Trophoblast cell (in vitro differentiated cells and primary cell): ENCODE data around the gene FOXD1.

Source experiments
- DNase-seq, 2 donors: peaks; one replicate each; pipeline ENCODE4 v3.0.0-alpha.2; 2016
- H2AFZ ChIP-seq: 2 replicates; pipeline ENCODE4 v1.6.1; 2013; ENCODE audit warnings: low read length, moderate library complexity, mild to moderate bottlenecking; ENCODE audit not compliant: insufficient read depth, poor library complexity
- H2AK5ac ChIP-seq: 2 replicates; pipeline ENCODE4 v1.6.1; 2013; ENCODE audit warnings: mild to moderate bottlenecking, low read length
- H2BK120ac ChIP-seq: 2 replicates; pipeline ENCODE4 v1.6.1; 2013; ENCODE audit warnings: low read length, mild to moderate bottlenecking, moderate library complexity; ENCODE audit not compliant: insufficient read depth, poor library complexity
- H2BK12ac ChIP-seq: 2 replicates; pipeline ENCODE4 v1.6.1; 2013; ENCODE audit warnings: mild to moderate bottlenecking, low read length, moderate library complexity
- H2BK5ac ChIP-seq: 2 replicates; pipeline ENCODE4 v1.6.1; 2013; ENCODE audit warnings: low read length, low read depth, moderate library complexity, mild to moderate bottlenecking; ENCODE audit not compliant: poor library complexity
- H3K14ac ChIP-seq: 2 replicates; pipeline ENCODE4 v1.6.1; 2013; ENCODE audit warnings: mild to moderate bottlenecking, low read length
- H3K18ac ChIP-seq: 2 replicates; pipeline ENCODE4 v1.6.1; 2013; ENCODE audit warnings: mild to moderate bottlenecking, low read length
- H3K23ac ChIP-seq: 2 replicates; pipeline ENCODE4 v1.6.1; 2013; ENCODE audit warnings: low read length
- H3K27ac ChIP-seq: 2 replicates; pipeline ENCODE4 v1.5.1; 2013; ENCODE audit warnings: low read depth, mild to moderate bottlenecking, inconsistent platforms, low read length, moderate library complexity
- H3K27me3 ChIP-seq: 2 replicates; pipeline ENCODE4 v1.6.1; 2013; ENCODE audit warnings: inconsistent platforms, mild to moderate bottlenecking, low read length, moderate library complexity; ENCODE audit not compliant: insufficient read depth
- H3K36me3 ChIP-seq, 2 experiments: 1 replicate in 1 of 2; 2 replicates in 1 of 2; pipeline ENCODE4 v1.6.1; 2013; ENCODE audit warnings: low read length in 2 of 2, mild to moderate bottlenecking in 2 of 2, moderate library complexity in 1 of 2; ENCODE audit not compliant: insufficient read depth in 2 of 2, control insufficient read depth in 1 of 2
- H3K4ac ChIP-seq: 2 replicates; pipeline ENCODE4 v1.6.1; 2013; ENCODE audit warnings: low read depth, mild to moderate bottlenecking, low read length, moderate library complexity
- H3K4me1 ChIP-seq, 2 experiments: 1 replicate in 1 of 2; 2 replicates in 1 of 2; pipeline ENCODE4 v1.6.1; 2013; ENCODE audit warnings: low read length in 2 of 2, mild to moderate bottlenecking in 2 of 2, moderate library complexity in 1 of 2; ENCODE audit not compliant: insufficient read depth in 2 of 2, control insufficient read depth in 1 of 2
- H3K4me2 ChIP-seq: 2 replicates; pipeline ENCODE4 v1.6.1; 2013; ENCODE audit warnings: inconsistent platforms, mild to moderate bottlenecking, low read length, moderate library complexity
- H3K4me3 ChIP-seq: 2 replicates; pipeline ENCODE4 v1.5.1; 2013; ENCODE audit warnings: mild to moderate bottlenecking, low read depth, low read length, inconsistent platforms
- H3K79me1 ChIP-seq: one replicate; pipeline ENCODE4 v1.6.1; 2013; ENCODE audit warnings: low read length
- H3K79me2 ChIP-seq: 2 replicates; pipeline ENCODE4 v1.6.1; 2013; ENCODE audit warnings: low read length, mild to moderate bottlenecking; ENCODE audit not compliant: control insufficient read depth, insufficient read depth, poor library complexity
- H3K9ac ChIP-seq: 2 replicates; pipeline ENCODE4 v1.6.1; 2013; ENCODE audit warnings: mild to moderate bottlenecking, low read length
- H3K9me3 ChIP-seq: 2 replicates; pipeline ENCODE4 v1.6.1; 2013; ENCODE audit warnings: low read depth, mild to moderate bottlenecking, control low read depth, inconsistent platforms, low read length; ENCODE audit not compliant: insufficient read depth
- H4K12ac ChIP-seq: 2 replicates; pipeline ENCODE4 v1.6.1; 2013; ENCODE audit warnings: low read depth, mild to moderate bottlenecking, low read length, moderate library complexity
- H4K8ac ChIP-seq: 2 replicates; pipeline ENCODE4 v1.6.1; 2013; ENCODE audit warnings: low read depth, mild to moderate bottlenecking, low read length, moderate library complexity
- H4K91ac ChIP-seq: one replicate; pipeline ENCODE4 v1.6.1; 2013; ENCODE audit warnings: low read depth, mild to moderate bottlenecking, low read length, moderate library complexity
- WGBS: extraction: QIAGEN DNeasy Blood & Tissue Kit; methylation state at CpG from one replicate; pipeline ENCODE4 v1.1.7; 2013; ENCODE audit warnings: missing lambda C conversion rate; ENCODE audit not compliant: insufficient read length, insufficient coverage; ENCODE audit errors: extremely low coverage; 5-methylcytosine and 5-hydroxymethylcytosine counted together

FOXD1 gene

GRCh38 chr5:73450137-73450536 is 1.6 kb upstream of the FOXD1 start:
- Histone ChIP-seq H4K8ac (no peak overlapping the region), H3K4me2 (no peak overlapping the region), H3K27me3 (peaks cover 51% of the 10 kb centered on the region), H3K27ac (no peak overlapping the region), H3K14ac (no peak overlapping the region), H4K12ac (no peak overlapping the region), H2AK5ac (no peak overlapping the region), H4K91ac (no peak overlapping the region), H2BK120ac (no peak overlapping the region), H3K4me3 (no peak overlapping the region), H3K4ac (no peak overlapping the region), H2BK12ac (no peak overlapping the region), H3K23ac (no peak overlapping the region), H3K36me3 (no peaks in the 10 kb centered on the region), H3K79me2 (no peaks in the 10 kb centered on the region), H3K79me1 (no peaks in the 10 kb centered on the region), H3K9me3 (no peaks in the 10 kb centered on the region), H3K4me1 (peaks cover 17 to 23% of the 10 kb centered on the region in 2 experiments), H2AFZ (no peak overlapping the region), H3K18ac (no peak overlapping the region), H3K9ac (no peak overlapping the region), H2BK5ac (no peak overlapping the region)
- no peak for DNase-seq
- no CpG with 5 or more reads among the region's 7 CpGs for WGBS

DNA sequence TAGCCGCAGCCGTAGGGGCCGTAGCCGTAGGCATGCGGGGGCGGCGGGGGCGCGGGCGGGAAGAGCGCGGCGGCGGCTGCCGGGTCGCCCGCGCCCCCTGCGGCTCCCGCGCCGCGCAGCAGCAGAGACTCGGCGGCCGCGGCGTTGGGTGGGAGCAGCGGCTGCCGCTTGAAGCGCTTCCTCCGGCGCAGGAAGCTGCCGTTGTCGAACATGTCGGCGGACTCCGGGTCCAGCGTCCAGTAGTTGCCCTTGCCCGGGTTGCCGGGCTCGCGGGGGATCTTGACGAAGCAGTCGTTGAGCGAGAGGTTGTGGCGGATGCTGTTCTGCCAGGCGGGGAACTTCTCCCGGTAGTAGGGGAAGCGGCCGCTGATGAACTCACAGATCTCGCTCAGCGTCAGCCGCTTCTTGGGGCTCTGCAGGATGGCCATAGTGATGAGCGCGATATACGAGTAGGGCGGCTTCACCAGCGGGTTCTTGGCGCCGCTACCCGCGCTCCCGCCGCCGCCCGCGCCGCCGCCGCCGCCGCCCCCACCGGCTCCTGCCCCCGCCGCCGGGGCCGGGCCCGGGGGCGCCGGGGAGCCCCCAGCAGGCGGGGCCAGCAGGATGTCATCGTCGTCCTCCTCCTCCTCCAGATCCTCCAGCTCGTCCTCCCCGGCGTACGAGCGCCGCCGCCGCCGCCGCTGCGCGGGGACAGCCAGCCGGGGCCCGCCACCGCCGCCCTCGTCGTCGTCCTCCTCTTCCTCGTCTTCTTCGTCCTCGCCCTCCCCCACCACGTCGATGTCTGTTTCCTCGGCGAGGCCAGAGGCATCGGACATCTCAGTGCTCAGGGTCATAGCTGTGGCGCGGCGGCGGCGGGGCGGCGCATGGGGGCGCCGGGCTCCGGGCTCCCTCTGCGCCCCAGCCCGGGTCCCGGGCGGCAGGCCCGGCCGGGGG is 781 bp downstream of the FOXD1 start:
- H3K23ac ChIP-seq, result no peak overlapping the region
- no peak overlapping the region for H2AK5ac ChIP-seq
- WGBS, result no CpG with 5 or more reads among the region's 127 CpGs
- no peak overlapping the region for H4K91ac ChIP-seq
- H3K27me3 ChIP-seq, result peaks cover 67% of the 10 kb centered on the region
- no peaks in the 10 kb centered on the region for H3K79me1 ChIP-seq
- peaks cover 3% of the 10 kb centered on the region for H3K9me3 ChIP-seq
- H3K14ac ChIP-seq, result no peak overlapping the region
- H3K27ac ChIP-seq, result no peak overlapping the region
- no peak overlapping the region for H2BK12ac ChIP-seq
- H2BK120ac ChIP-seq, result no peak overlapping the region
- no peak overlapping the region for H3K9ac ChIP-seq
- peaks cover 17 to 23% of the 10 kb centered on the region in 2 experiments for H3K4me1 ChIP-seq
- H3K79me2 ChIP-seq, result no peaks in the 10 kb centered on the region
- no peaks in the 10 kb centered on the region for H3K36me3 ChIP-seq
- H3K18ac ChIP-seq, result no peak overlapping the region
- no peak overlapping the region for H3K4ac ChIP-seq
- peak overlapping the region; percentile 68 for H3K4me3 ChIP-seq
- H2BK5ac ChIP-seq, result no peak overlapping the region
- H4K12ac ChIP-seq, result no peak overlapping the region
- H4K8ac ChIP-seq, result no peak overlapping the region
- peak overlapping the region; percentile 93 for H3K4me2 ChIP-seq
- DNase-seq, result peak in 1 of 2 donors; percentile 35
- H2AFZ ChIP-seq, result peak overlapping the region; percentile 52

DNA sequence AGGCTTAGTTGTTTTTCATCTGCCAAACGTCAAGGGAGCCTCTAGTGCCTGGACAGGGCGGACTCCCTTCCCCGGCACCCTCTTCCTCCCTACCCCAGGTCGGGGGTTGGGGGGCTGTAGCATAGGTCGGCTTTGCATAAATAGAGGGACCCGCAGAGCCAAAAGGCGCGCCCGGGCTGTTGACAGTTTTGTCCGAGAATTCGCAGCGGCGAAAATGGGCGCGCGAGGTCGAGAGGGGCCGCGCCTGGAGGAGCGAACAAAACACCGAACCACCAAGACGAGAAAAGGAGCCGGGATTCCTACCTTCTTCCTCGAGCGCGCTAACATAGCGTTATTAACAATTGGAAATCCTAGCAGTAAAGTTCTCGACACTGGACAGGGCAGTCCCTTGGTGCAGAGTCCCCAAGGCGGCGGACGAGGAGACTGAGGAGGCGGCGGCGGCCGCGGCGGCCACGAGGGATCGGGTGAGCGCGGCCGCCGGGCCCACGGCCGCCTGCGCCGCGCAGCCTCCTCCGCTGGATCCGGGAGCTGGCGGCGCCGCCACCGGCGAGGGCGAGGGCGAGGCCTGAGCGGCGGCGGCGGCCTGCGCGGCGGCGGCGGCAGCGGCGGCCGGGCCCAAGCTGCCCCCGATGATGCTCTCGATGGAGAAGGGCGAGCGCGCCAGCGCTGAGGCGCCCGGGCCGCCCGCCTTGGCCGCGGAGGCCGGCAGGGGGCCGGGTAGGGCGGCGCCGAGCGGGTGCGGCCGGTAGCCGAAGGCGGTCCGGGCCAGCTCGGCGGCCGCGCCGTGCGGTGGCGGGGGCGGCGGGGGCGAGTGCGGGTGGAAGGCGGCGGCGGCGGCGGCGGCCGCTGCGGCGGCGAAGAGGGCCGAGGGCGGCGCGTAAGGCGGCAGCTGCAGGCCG is 1.7 kb downstream of the FOXD1 start:
- H2BK12ac ChIP-seq, result no peak overlapping the region
- WGBS, result no CpG with 5 or more reads among the region's 119 CpGs
- H3K4me2 ChIP-seq, result peak overlapping the region; percentile 93

More for the DNA sequence above, 1.7 kb downstream of the FOXD1 start:
- no peak overlapping the region for H4K8ac ChIP-seq
- H2BK5ac ChIP-seq, result no peak overlapping the region
- peaks cover 3% of the 10 kb centered on the region for H3K9me3 ChIP-seq
- H4K91ac ChIP-seq, result no peak overlapping the region
- H3K23ac ChIP-seq, result no peak overlapping the region
- no peaks in the 10 kb centered on the region for H3K79me1 ChIP-seq
- no peak overlapping the region for H3K14ac ChIP-seq
- peak overlapping the region; percentile 63 for H3K4me3 ChIP-seq
- H4K12ac ChIP-seq, result no peak overlapping the region
- H2AFZ ChIP-seq, result peak overlapping the region; percentile 25
- H3K4me1 ChIP-seq, result peaks cover 17 to 21% of the 10 kb centered on the region in 2 experiments
- H3K4ac ChIP-seq, result no peak overlapping the region
- no peaks in the 10 kb centered on the region for H3K79me2 ChIP-seq
- peak in 1 of 2 donors; percentile 48 for DNase-seq
- H3K27ac ChIP-seq, result no peak overlapping the region
- no peak overlapping the region for H3K9ac ChIP-seq
- H3K27me3 ChIP-seq, result peaks cover 70% of the 10 kb centered on the region
- no peak overlapping the region for H2AK5ac ChIP-seq
- no peak overlapping the region for H2BK120ac ChIP-seq
- no peaks in the 10 kb centered on the region for H3K36me3 ChIP-seq
- H3K18ac ChIP-seq, result no peak overlapping the region
